ENCODE results near the gene ACHE.

The ACHE gene

DNA sequence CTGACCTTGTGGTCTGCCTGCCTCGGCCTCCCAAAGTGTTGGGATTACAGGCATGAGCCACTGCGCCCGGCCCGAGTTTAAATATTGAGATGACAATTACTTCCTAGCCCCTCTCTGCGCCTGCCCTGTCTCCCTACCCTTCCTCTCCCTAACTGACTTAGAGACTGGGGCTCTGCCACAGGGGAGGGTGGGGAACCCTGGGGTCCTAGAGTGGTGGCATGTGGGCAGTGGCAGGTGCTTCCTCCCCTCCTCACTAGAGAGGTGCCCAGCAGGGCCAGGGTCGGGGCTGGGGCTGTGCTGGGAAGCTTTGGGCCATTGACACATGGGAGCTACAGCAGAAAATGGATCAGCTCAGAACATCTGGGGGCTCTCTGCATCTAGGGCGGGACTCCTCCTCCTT lies 7.0 kb upstream of the ACHE start:
- no peak overlapping the region for H3K27ac ChIP-seq (ENCODE audit: low read length)
- H3K4me3 ChIP-seq (ENCODE audit: low read depth in 1 of 2, low read length in 2 of 2), result no peak overlapping the region
- H3K9ac ChIP-seq (ENCODE audit: low read depth, low read length), result no peak overlapping the region
- H2AFZ ChIP-seq (ENCODE audit: low read depth, low read length), result no peak overlapping the region
- peaks cover 5% of the 10 kb centered on the region for H3K27me3 ChIP-seq (ENCODE audit: insufficient read depth, low read length, poor library complexity)
- TF ChIP-seq, protein P1, sequence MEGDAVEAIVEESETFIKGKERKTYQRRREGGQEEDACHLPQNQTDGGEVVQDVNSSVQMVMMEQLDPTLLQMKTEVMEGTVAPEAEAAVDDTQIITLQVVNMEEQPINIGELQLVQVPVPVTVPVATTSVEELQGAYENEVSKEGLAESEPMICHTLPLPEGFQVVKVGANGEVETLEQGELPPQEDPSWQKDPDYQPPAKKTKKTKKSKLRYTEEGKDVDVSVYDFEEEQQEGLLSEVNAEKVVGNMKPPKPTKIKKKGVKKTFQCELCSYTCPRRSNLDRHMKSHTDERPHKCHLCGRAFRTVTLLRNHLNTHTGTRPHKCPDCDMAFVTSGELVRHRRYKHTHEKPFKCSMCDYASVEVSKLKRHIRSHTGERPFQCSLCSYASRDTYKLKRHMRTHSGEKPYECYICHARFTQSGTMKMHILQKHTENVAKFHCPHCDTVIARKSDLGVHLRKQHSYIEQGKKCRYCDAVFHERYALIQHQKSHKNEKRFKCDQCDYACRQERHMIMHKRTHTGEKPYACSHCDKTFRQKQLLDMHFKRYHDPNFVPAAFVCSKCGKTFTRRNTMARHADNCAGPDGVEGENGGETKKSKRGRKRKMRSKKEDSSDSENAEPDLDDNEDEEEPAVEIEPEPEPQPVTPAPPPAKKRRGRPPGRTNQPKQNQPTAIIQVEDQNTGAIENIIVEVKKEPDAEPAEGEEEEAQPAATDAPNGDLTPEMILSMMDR (IDR thresholded peaks at IDR 0.05; ENCODE audit: borderline replicate concordance, extremely low read depth, low read length, poor library complexity, severe bottlenecking), result no peak
- TF ChIP-seq EZH2 (IDR thresholded peaks at IDR 0.05; ENCODE audit: borderline replicate concordance, low read depth, low read length, severe bottlenecking), result no peak
- ATAC-seq (ENCODE audit: insufficient read depth, low read depth) (no peak), DNase-seq (no peak)
- no peaks in the 10 kb centered on the region for H4K20me1 ChIP-seq (ENCODE audit: insufficient read depth, low read length)
- no peaks in the 10 kb centered on the region for H3K4me1 ChIP-seq (ENCODE audit: insufficient read depth, low read length)
- no peaks in the 10 kb centered on the region for H3K79me2 ChIP-seq (ENCODE audit: insufficient read depth, low read length)
- no peak overlapping the region for H3K4me2 ChIP-seq (ENCODE audit: insufficient read depth, low read length)
- H3K9me3 ChIP-seq (ENCODE audit: insufficient read depth, low read length, severe bottlenecking), result no peaks in the 10 kb centered on the region
- H3K36me3 ChIP-seq (ENCODE audit: insufficient read depth, low read length), result no peaks in the 10 kb centered on the region

DNA sequence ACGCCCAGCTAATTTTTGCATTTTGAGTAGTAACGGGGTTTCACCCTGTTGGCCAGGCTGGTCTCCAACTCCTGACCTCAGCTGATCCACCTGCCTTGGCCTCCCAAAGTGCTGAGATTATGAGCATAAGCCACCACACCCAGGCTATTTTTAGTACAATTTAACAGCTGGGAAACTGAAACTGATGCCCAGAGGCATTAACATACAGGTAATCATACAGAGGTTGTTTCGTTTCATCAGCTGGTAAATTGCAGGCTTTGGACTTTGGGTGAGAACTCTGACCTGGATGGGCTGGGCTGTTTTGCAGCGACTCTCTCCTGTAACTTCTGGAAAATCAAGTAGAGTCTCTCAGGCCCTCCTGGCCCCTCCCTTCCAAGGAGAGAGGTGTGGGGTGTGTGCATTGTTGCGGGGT lies 6.2 kb upstream of the ACHE start:
- H3K4me2 ChIP-seq (ENCODE audit: insufficient read depth, low read length), result no peak overlapping the region
- peaks cover 5% of the 10 kb centered on the region for H3K27me3 ChIP-seq (ENCODE audit: insufficient read depth, low read length, poor library complexity)
- no peaks in the 10 kb centered on the region for H4K20me1 ChIP-seq (ENCODE audit: insufficient read depth, low read length)
- H3K27ac ChIP-seq (ENCODE audit: low read length), result no peak overlapping the region
- no peak overlapping the region for H3K4me3 ChIP-seq (ENCODE audit: low read depth in 1 of 2, low read length in 2 of 2)
- H3K36me3 ChIP-seq (ENCODE audit: insufficient read depth, low read length), result no peaks in the 10 kb centered on the region
- no peak overlapping the region for H2AFZ ChIP-seq (ENCODE audit: low read depth, low read length)
- no peaks in the 10 kb centered on the region for H3K4me1 ChIP-seq (ENCODE audit: insufficient read depth, low read length)
- H3K79me2 ChIP-seq (ENCODE audit: insufficient read depth, low read length), result no peaks in the 10 kb centered on the region
- DNase-seq, result no peak
- no peak overlapping the region for H3K9ac ChIP-seq (ENCODE audit: low read depth, low read length)
- no peaks in the 10 kb centered on the region for H3K9me3 ChIP-seq (ENCODE audit: insufficient read depth, low read length, severe bottlenecking)
- no peak for ATAC-seq (ENCODE audit: insufficient read depth, low read depth)
- TF ChIP-seq, protein P1 (IDR thresholded peaks at IDR 0.05; ENCODE audit: borderline replicate concordance, extremely low read depth, low read length, poor library complexity, severe bottlenecking), result no peak
- no peak for TF ChIP-seq EZH2 (IDR thresholded peaks at IDR 0.05; ENCODE audit: borderline replicate concordance, low read depth, low read length, severe bottlenecking)

DNA sequence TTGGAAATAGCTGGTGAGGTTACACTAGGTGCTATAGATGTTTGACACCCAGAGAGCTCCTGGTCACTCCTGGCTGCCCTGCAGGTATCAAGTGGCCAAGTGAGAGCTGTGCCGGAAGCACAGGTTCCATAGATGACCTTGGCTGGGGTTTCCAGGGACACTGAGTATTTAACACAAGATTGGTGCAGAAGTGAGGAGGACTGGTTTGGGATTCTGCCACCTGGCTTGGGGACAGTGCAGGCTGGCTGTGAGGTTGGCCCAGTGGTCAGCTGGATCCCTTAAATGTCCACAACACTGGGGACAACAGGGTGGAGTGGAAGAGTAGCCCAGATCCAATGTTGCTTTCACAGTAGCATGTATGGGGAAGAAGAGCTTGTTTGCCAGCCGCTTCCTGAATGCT lies 5.3 kb upstream of the ACHE start:
- H3K27ac ChIP-seq (ENCODE audit: low read length), result no peak overlapping the region
- no peaks in the 10 kb centered on the region for H4K20me1 ChIP-seq (ENCODE audit: insufficient read depth, low read length)
- ATAC-seq (ENCODE audit: insufficient read depth, low read depth), result no peak
- no peak overlapping the region for H2AFZ ChIP-seq (ENCODE audit: low read depth, low read length)
- no peak for DNase-seq
- H3K4me1 ChIP-seq (ENCODE audit: insufficient read depth, low read length), result no peaks in the 10 kb centered on the region
- peaks cover 5% of the 10 kb centered on the region for H3K27me3 ChIP-seq (ENCODE audit: insufficient read depth, low read length, poor library complexity)
- no peak overlapping the region for H3K4me3 ChIP-seq (ENCODE audit: low read depth in 1 of 2, low read length in 2 of 2)
- H3K79me2 ChIP-seq (ENCODE audit: insufficient read depth, low read length), result no peaks in the 10 kb centered on the region
- TF ChIP-seq, protein P1 (IDR thresholded peaks at IDR 0.05; ENCODE audit: borderline replicate concordance, extremely low read depth, low read length, poor library complexity, severe bottlenecking), result no peak
- no peak for TF ChIP-seq EZH2 (IDR thresholded peaks at IDR 0.05; ENCODE audit: borderline replicate concordance, low read depth, low read length, severe bottlenecking)
- no peak overlapping the region for H3K4me2 ChIP-seq (ENCODE audit: insufficient read depth, low read length)
- H3K9me3 ChIP-seq (ENCODE audit: insufficient read depth, low read length, severe bottlenecking), result no peaks in the 10 kb centered on the region
- H3K36me3 ChIP-seq (ENCODE audit: insufficient read depth, low read length), result no peaks in the 10 kb centered on the region
- H3K9ac ChIP-seq (ENCODE audit: low read depth, low read length), result no peak overlapping the region

DNA sequence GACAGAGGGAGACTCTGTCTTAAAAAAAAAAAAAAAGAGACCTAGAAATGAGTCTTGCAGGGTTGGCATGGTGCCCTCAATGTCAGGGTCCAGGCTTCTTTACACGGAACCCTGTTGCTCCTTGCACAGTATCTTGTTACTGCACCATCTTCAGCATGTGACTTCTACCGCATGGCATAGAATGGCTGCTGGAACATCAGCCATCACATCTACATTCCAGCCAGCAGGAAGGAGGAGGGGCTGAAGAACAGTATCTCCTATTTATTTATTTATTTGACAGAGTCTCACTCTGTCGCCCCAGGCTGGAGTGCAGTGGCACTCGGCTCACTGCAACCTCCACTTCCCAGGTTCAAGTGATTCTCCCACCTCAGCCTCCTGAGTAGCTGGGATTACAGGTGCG lies 3.7 kb upstream of the ACHE start:
- Histone ChIP-seq H2AFZ (ENCODE audit: low read depth, low read length) (no peak overlapping the region), H3K79me2 (ENCODE audit: insufficient read depth, low read length) (no peaks in the 10 kb centered on the region), H3K9ac (ENCODE audit: low read depth, low read length) (no peak overlapping the region), H3K9me3 (ENCODE audit: insufficient read depth, low read length, severe bottlenecking) (no peaks in the 10 kb centered on the region), H3K27ac (ENCODE audit: low read length) (no peak overlapping the region), H4K20me1 (ENCODE audit: insufficient read depth, low read length) (no peaks in the 10 kb centered on the region), H3K4me2 (ENCODE audit: insufficient read depth, low read length) (no peak overlapping the region), H3K27me3 (ENCODE audit: insufficient read depth, low read length, poor library complexity) (peaks cover 5% of the 10 kb centered on the region), H3K4me3 (ENCODE audit: low read depth in 1 of 2, low read length in 2 of 2) (no peak overlapping the region), H3K4me1 (ENCODE audit: insufficient read depth, low read length) (no peaks in the 10 kb centered on the region), H3K36me3 (ENCODE audit: insufficient read depth, low read length) (no peaks in the 10 kb centered on the region)
- TF ChIP-seq, protein P1 (IDR thresholded peaks at IDR 0.05; ENCODE audit: borderline replicate concordance, extremely low read depth, low read length, poor library complexity, severe bottlenecking), result no peak
- no peak for TF ChIP-seq EZH2 (IDR thresholded peaks at IDR 0.05; ENCODE audit: borderline replicate concordance, low read depth, low read length, severe bottlenecking)
- DNase-seq, result no peak
- ATAC-seq (ENCODE audit: insufficient read depth, low read depth), result no peak

Measured in DND-41 (cell line).